ENCODE results near the gene CEP70.

GRCh38 chr3:138496436-138496835, 97.6 kb downstream of the CEP70 start:
- TF ChIP-seq, protein P1, sequence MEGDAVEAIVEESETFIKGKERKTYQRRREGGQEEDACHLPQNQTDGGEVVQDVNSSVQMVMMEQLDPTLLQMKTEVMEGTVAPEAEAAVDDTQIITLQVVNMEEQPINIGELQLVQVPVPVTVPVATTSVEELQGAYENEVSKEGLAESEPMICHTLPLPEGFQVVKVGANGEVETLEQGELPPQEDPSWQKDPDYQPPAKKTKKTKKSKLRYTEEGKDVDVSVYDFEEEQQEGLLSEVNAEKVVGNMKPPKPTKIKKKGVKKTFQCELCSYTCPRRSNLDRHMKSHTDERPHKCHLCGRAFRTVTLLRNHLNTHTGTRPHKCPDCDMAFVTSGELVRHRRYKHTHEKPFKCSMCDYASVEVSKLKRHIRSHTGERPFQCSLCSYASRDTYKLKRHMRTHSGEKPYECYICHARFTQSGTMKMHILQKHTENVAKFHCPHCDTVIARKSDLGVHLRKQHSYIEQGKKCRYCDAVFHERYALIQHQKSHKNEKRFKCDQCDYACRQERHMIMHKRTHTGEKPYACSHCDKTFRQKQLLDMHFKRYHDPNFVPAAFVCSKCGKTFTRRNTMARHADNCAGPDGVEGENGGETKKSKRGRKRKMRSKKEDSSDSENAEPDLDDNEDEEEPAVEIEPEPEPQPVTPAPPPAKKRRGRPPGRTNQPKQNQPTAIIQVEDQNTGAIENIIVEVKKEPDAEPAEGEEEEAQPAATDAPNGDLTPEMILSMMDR (conservative IDR thresholded peaks at IDR 0.05; ENCODE audit: low read depth, low read length) = no peak
- TF ChIP-seq EZH2 (IDR thresholded peaks at IDR 0.05; ENCODE audit: borderline replicate concordance, low read depth, low read length, poor library complexity, severe bottlenecking) = no peak
